Suppressor macrophage treated with lipopolysaccharide for 1 hour (primary cell): Measurements from ENCODE around the gene KCNA2.

Source experiments
- DNase-seq, 3 donors: peaks; one replicate each; pipeline ENCODE4 v3.0.0-alpha.2; 2020 to 2022

The KCNA2 gene

GRCh38 chr1:110605901-110606656 is at the start of gene KCNA2:
Gene KCNA2, minus strand, starts transcription at chr1:110606358. Its CDS starts 1,576 bp downstream, at chr1:110604782.
- no peak for DNase-seq

- DNase-seq: no peak
Observed at GRCh38 chr1:110650609-110651008, 44.5 kb upstream of the KCNA2 start.

GRCh38 chr1:110648417-110648816 is 42.3 kb upstream of the KCNA2 start:
- peak in 2 of 3 donors; percentile 56 to 67 for DNase-seq

GRCh38 chr1:110647254-110647891 is 41.2 kb upstream of the KCNA2 start:
- peak; percentile 73 to 98 (median 94) for DNase-seq

- DNase-seq: peak; percentile 85 to 99 (median 98)
Observed at GRCh38 chr1:110645821-110646735, 39.9 kb upstream of the KCNA2 start.

- peak; percentile 59 to 78 (median 77) for DNase-seq
Observed at GRCh38 chr1:110645211-110645610, 39.1 kb upstream of the KCNA2 start.

GRCh38 chr1:110643879-110644472 is 37.8 kb upstream of the KCNA2 start:
- DNase-seq: peak; percentile 76 to 90 (median 80)

- DNase-seq: peak; percentile 87 to 97 (median 94)
Observed at GRCh38 chr1:110639724-110640386, 33.7 kb upstream of the KCNA2 start.

- DNase-seq: no peak
Observed at GRCh38 chr1:110638556-110638955, 32.4 kb upstream of the KCNA2 start.

GRCh38 chr1:110638058-110638457 is 31.9 kb upstream of the KCNA2 start:
- no peak for DNase-seq

GRCh38 chr1:110637475-110637874 is 31.3 kb upstream of the KCNA2 start:
- no peak for DNase-seq

GRCh38 chr1:110636149-110636935 is 30.2 kb upstream of the KCNA2 start:
- no peak for DNase-seq

- DNase-seq: no peak
Observed at GRCh38 chr1:110635434-110635833, 29.3 kb upstream of the KCNA2 start.

GRCh38 chr1:110634455-110635311 is 28.5 kb upstream of the KCNA2 start:
- peak; percentile 93 to 95 (median 93) for DNase-seq

- no peak for DNase-seq
Observed at GRCh38 chr1:110634086-110634454, 27.9 kb upstream of the KCNA2 start.

GRCh38 chr1:110633646-110634030 is 27.5 kb upstream of the KCNA2 start:
- DNase-seq: no peak

GRCh38 chr1:110631836-110632620 is 25.9 kb upstream of the KCNA2 start:
- no peak for DNase-seq

- peak; percentile 83 to 89 (median 89) for DNase-seq
Observed at GRCh38 chr1:110630839-110631663, 24.9 kb upstream of the KCNA2 start.
